Lower leg skin (tissue), 3 donors: ENCODE results near the gene CAPN10.

Experiments used
- POLR2A ChIP-seq, 2 donors: fragments of 450-650 bp; IDR thresholded peaks; one replicate each; pipeline ENCODE4 v1.6.1; 2016 to 2017; ENCODE audit warnings: antibody characterized with exemption in 2 of 2, mild to moderate bottlenecking in 1 of 2, moderate library complexity in 1 of 2
- TF ChIP-seq, protein P1 (sequence below), 3 donors: fragments of 450-650 bp; IDR thresholded peaks; one replicate each; pipeline ENCODE4 v1.5.1; 2016; ENCODE audit warnings: antibody characterized with exemption in 3 of 3, mild to moderate bottlenecking in 3 of 3, moderate library complexity in 2 of 3

DNA sequence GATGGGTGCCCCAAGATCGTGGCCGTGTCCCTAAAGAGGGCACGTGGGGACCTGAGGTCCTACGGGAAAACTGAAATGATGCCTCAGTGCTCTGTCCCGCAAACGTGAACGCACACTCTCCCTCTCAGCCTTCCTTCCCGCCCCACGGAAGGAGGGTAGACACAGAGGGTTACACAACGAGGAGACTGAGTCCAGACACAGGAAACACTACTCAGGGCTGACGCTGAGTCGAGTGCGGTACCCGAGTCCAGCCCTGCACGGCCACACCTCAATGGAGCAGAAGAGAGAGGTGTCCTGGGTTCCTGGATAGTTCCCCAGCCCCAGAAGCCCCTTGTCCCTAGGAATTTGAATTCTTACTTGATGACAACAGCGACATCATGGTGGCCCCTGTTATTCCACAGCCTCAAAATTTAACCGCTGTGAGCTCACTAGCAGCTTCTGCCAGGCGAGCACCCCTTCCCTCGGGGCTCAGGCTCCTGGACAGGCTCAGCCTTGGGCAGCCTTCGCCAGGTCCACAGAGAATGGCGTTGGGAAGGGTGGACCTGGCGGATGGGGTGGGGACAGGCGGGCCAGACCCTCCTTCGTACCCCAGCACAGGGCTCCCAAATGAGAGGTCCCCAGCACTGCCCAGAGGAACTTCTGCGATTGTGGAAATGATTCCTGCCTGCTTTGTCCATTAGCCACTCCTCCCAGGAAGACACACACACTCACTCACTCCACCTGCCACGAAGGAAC is 19.2 kb upstream of the CAPN10 start:
- TF ChIP-seq, protein P1, sequence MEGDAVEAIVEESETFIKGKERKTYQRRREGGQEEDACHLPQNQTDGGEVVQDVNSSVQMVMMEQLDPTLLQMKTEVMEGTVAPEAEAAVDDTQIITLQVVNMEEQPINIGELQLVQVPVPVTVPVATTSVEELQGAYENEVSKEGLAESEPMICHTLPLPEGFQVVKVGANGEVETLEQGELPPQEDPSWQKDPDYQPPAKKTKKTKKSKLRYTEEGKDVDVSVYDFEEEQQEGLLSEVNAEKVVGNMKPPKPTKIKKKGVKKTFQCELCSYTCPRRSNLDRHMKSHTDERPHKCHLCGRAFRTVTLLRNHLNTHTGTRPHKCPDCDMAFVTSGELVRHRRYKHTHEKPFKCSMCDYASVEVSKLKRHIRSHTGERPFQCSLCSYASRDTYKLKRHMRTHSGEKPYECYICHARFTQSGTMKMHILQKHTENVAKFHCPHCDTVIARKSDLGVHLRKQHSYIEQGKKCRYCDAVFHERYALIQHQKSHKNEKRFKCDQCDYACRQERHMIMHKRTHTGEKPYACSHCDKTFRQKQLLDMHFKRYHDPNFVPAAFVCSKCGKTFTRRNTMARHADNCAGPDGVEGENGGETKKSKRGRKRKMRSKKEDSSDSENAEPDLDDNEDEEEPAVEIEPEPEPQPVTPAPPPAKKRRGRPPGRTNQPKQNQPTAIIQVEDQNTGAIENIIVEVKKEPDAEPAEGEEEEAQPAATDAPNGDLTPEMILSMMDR (IDR thresholded peaks at IDR 0.05), result no peak
- no peak for TF ChIP-seq POLR2A (IDR thresholded peaks at IDR 0.05)
